Suprapubic skin (tissue), 4 donors: ENCODE measurements around the gene TSGA10.

Experiments
- CTCF ChIP-seq, 2 donors: fragments of 200-600 bp in 1 of 2; fragments of 450-650 bp in 1 of 2; sonication (generic) in 1 of 2; IDR thresholded peaks; one replicate each; pipeline ENCODE4 v1.5.1; 2016 to 2019; ENCODE audit warnings: antibody characterized with exemption in 2 of 2, mild to moderate bottlenecking in 1 of 2, moderate library complexity in 1 of 2
- EP300 ChIP-seq: sonication (generic); formaldehyde crosslinking; IDR thresholded peaks from one replicate; pipeline ENCODE4 v1.6.1; 2017; ENCODE audit warnings: antibody characterized with exemption
- POLR2A ChIP-seq, 2 donors: fragments of 450-650 bp; IDR thresholded peaks; one replicate each; pipeline ENCODE4 v1.6.1; 2017; ENCODE audit warnings: antibody characterized with exemption in 2 of 2, mild to moderate bottlenecking in 2 of 2, moderate library complexity in 2 of 2
- POLR2AphosphoS5 ChIP-seq, 3 donors: sonication (generic); formaldehyde crosslinking; IDR thresholded peaks; one replicate each; pipeline ENCODE4 v1.6.1; 2017; ENCODE audit warnings: antibody characterized with exemption in 3 of 3

- no peak for TF ChIP-seq CTCF (IDR thresholded peaks at IDR 0.05)
- TF ChIP-seq POLR2AphosphoS5 (IDR thresholded peaks at IDR 0.05) = no peak
- TF ChIP-seq POLR2A (IDR thresholded peaks at IDR 0.05) = no peak
- no peak for TF ChIP-seq EP300
These were observed 69.3 kb downstream of the TSGA10 start for GRCh38 chr2:99085421-99085820.
